Amniotic stem cell (primary cell): ENCODE data around the gene USP34.
"Not testable (repeated sequence)": the region's sequence is repeated elsewhere in the genome, so short reads cannot be mapped to it uniquely, and the experiment has no call there.

Experiments
- DNase-seq: peaks from one replicate; lab custom pipeline; 2025; lab: John Stamatoyannopoulos, UW

USP34 gene

GRCh38 chr2:61247204-61247812 lies 223.6 kb downstream of the USP34 start:
- DNase-seq = no peak

GRCh38 chr2:61244694-61245093 lies 226.2 kb downstream of the USP34 start:
- DNase-seq = no peak

GRCh38 chr2:61241266-61241665 lies 229.6 kb downstream of the USP34 start:
- DNase-seq = no peak

GRCh38 chr2:61238219-61239012 lies 232.5 kb downstream of the USP34 start:
- DNase-seq = no peak

GRCh38 chr2:61235716-61236115 lies 235.2 kb downstream of the USP34 start:
- DNase-seq = no peak

GRCh38 chr2:61233581-61233980 lies 237.3 kb downstream of the USP34 start:
- DNase-seq = no peak

- no peak for DNase-seq
Observed at GRCh38 chr2:61229936-61230335, 241.0 kb downstream of the USP34 start.

GRCh38 chr2:61222567-61222966 lies 248.3 kb downstream of the USP34 start:
- DNase-seq = no peak

GRCh38 chr2:61221819-61222218 lies 249.1 kb downstream of the USP34 start:
- no peak for DNase-seq

GRCh38 chr2:61220768-61221167 lies 250.1 kb downstream of the USP34 start:
- DNase-seq = no peak

- DNase-seq = no peak
Observed at GRCh38 chr2:61218817-61219170, 252.1 kb downstream of the USP34 start.

- DNase-seq = no peak
Observed at GRCh38 chr2:61218076-61218816, 252.6 kb downstream of the USP34 start.

- no peak for DNase-seq
Observed at GRCh38 chr2:61214171-61214570, 256.7 kb downstream of the USP34 start.

GRCh38 chr2:61210332-61210981 lies 260.4 kb downstream of the USP34 start:
- DNase-seq = peak; percentile 50

GRCh38 chr2:61205132-61205531 lies 265.8 kb downstream of the USP34 start:
- no peak for DNase-seq

- no peak for DNase-seq
Observed at GRCh38 chr2:61196671-61197070, 274.2 kb downstream of the USP34 start.

GRCh38 chr2:61194646-61195045 lies 276.2 kb downstream of the USP34 start:
- DNase-seq = not testable (repeated sequence)

GRCh38 chr2:61193670-61194561 lies 277.0 kb downstream of the USP34 start:
- no peak for DNase-seq

- DNase-seq = no peak
Observed at GRCh38 chr2:61187085-61187484, 283.8 kb downstream of the USP34 start.

- DNase-seq = no peak
Observed at GRCh38 chr2:61185231-61185728, 285.6 kb downstream of the USP34 start.

GRCh38 chr2:61184263-61184662 lies 286.6 kb downstream of the USP34 start:
- no peak for DNase-seq
